Colonic mucosa (tissue), 4 donors: ENCODE data around the gene ZBTB20. TPM values are rescaled to one million over a fixed set of nuclear protein-coding genes. Genes with fewer than 3 reads are reported as not detected.

Experiments used
- DNase-seq: peaks from one replicate; pipeline ENCODE4 v3.0.0-alpha.2; 2020
- H3K27ac ChIP-seq: fragments of 200-600 bp; one replicate; pipeline ENCODE4 v1.8.0; 2021
- H3K27me3 ChIP-seq: fragments of 200-600 bp; one replicate; pipeline ENCODE4 v1.8.0; 2021
- H3K36me3 ChIP-seq: fragments of 200-600 bp; one replicate; pipeline ENCODE4 v1.8.0; 2021
- H3K4me1 ChIP-seq: fragments of 200-600 bp; one replicate; pipeline ENCODE4 v1.8.0; 2021; ENCODE audit warnings: mild to moderate bottlenecking
- H3K4me3 ChIP-seq: fragments of 200-600 bp; one replicate; pipeline ENCODE4 v1.8.0; 2021
- H3K9ac ChIP-seq, 2 donors: one replicate each; pipeline ENCODE4 v1.7.0; 2013; ENCODE audit warnings: control low read depth in 2 of 2, low read depth in 2 of 2, low read length in 2 of 2
- H3K9me3 ChIP-seq: fragments of 200-600 bp; one replicate; pipeline ENCODE4 v1.8.0; 2021
- CTCF ChIP-seq: fragments of 200-600 bp; IDR thresholded peaks from one replicate; pipeline ENCODE4 v1.8.0; 2022; ENCODE audit warnings: antibody characterized with exemption, mild to moderate bottlenecking
- intact Hi-C: fragments of 100-400 bp; cut with DNase I; formaldehyde crosslinking; loops from one replicate; pipeline ENCODE4 v1.14.1; 2022
- total RNA-seq, 2 donors: library from RNA; stranded (reverse); fragmentation: NEBNext Ultra II Directional in 1 of 2; extraction: Animal tissue kit (Norgen Biotek cat#: 25700) in 1 of 2; gene quantifications; one replicate each; pipeline ENCODE4 v1.2.1, GENCODE V29; 2021
- donor health status: healthy.
- donor health status: DM: no; HTN: no; CAD: no.
- donor health status: DM: no; HTN: no; CAD: no.

The ZBTB20 gene
- total RNA-seq, 2 donors from 2014 or later, result 12.7 to 21.2 TPM

DNA sequence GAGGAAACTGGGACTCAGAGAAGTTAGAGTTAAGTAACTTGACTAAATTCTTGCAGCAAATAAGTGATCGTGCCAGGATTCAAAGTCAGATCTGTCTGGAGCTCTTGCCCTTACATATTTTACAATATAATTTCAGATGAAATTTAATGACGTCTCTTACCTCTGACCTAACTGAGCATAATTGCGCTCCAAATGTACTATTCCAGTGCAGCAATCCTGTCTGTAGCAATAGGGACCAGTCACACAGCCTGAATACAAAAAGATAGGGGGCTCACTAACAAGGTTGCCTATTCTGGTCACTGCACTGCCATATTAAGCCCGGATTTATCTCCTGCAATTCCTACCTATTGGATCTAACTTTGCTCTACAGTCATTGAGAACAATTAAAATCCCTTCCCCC is 316.4 kb downstream of the ZBTB20 start:
- H3K9ac ChIP-seq, result no peak overlapping the region
- DNase-seq, result no peak
- H3K27ac ChIP-seq, result no peak overlapping the region
- intact Hi-C loops, result no loop called here
- H3K4me3 ChIP-seq, result no peak overlapping the region
- TF ChIP-seq CTCF, result no peak
- H3K4me1 ChIP-seq, result no peaks in the 10 kb centered on the region
- H3K27me3 ChIP-seq, result no peaks in the 10 kb centered on the region
- H3K9me3 ChIP-seq, result no peaks in the 10 kb centered on the region
- no peaks in the 10 kb centered on the region for H3K36me3 ChIP-seq

GRCh38 chr3:114829783-114830182 is 317.3 kb downstream of the ZBTB20 start:
- Histone ChIP-seq H3K9ac (no peak overlapping the region), H3K4me1 (no peaks in the 10 kb centered on the region), H3K27ac (no peak overlapping the region), H3K9me3 (no peaks in the 10 kb centered on the region), H3K4me3 (no peak overlapping the region), H3K36me3 (no peaks in the 10 kb centered on the region), H3K27me3 (no peaks in the 10 kb centered on the region)
- no peak for TF ChIP-seq CTCF
- intact Hi-C loops, result loop anchor here (10.0 kb wide), 2 partner anchors 345 to 865 kb away; no protein-coding TSS in a partner anchor
- no peak for DNase-seq

- Histone ChIP-seq H3K27ac (no peak overlapping the region), H3K4me3 (no peak overlapping the region), H3K36me3 (no peaks in the 10 kb centered on the region), H3K4me1 (no peaks in the 10 kb centered on the region), H3K9ac (no peak overlapping the region), H3K9me3 (no peaks in the 10 kb centered on the region), H3K27me3 (no peaks in the 10 kb centered on the region)
- no peak for DNase-seq
- intact Hi-C loops, result loop anchor here (10.0 kb wide), 2 partner anchors 347 to 867 kb away; no protein-coding TSS in a partner anchor
- peak; percentile 64 for TF ChIP-seq CTCF
Measured at GRCh38 chr3:114827495-114827894, 319.6 kb downstream of the ZBTB20 start.

- DNase-seq, result no peak
- H3K4me3 ChIP-seq, result no peak overlapping the region
- H3K9ac ChIP-seq, result no peak overlapping the region
- H3K4me1 ChIP-seq, result no peaks in the 10 kb centered on the region
- no peaks in the 10 kb centered on the region for H3K36me3 ChIP-seq
- intact Hi-C loops, result loop anchor here (10.0 kb wide), 2 partner anchors 351 to 871 kb away; no protein-coding TSS in a partner anchor
- H3K9me3 ChIP-seq, result no peaks in the 10 kb centered on the region
- no peak overlapping the region for H3K27ac ChIP-seq
- no peak for TF ChIP-seq CTCF
- no peaks in the 10 kb centered on the region for H3K27me3 ChIP-seq
Measured at GRCh38 chr3:114824014-114824413, 323.1 kb downstream of the ZBTB20 start.

DNA sequence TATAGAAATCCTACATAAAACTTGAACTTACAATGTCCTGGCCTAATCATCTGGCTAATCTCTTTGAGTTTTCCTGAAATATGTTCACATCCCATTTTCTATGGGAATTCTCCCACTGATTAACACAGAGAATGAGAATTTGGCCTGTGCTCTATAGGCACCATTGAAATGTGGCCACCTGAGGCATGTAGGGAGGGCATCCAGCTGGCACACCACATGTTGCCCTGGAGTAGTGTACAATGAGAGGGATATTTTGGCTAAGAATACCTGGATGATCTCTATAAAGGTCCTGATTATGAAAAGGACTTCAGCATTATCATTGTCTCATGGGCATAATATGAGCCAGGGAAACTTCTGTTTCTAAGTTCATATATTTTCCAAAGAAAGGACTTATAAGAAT is 324.0 kb downstream of the ZBTB20 start:
- Histone ChIP-seq H3K4me1 (no peaks in the 10 kb centered on the region), H3K9me3 (no peaks in the 10 kb centered on the region), H3K4me3 (no peak overlapping the region), H3K27ac (no peak overlapping the region), H3K36me3 (no peaks in the 10 kb centered on the region), H3K27me3 (no peaks in the 10 kb centered on the region), H3K9ac (no peak overlapping the region)
- intact Hi-C loops, result loop anchor here (10.0 kb wide), 2 partner anchors 352 to 872 kb away; no protein-coding TSS in a partner anchor
- no peak for TF ChIP-seq CTCF
- no peak for DNase-seq
